ENCODE measurements around the gene NMB. TPM values are rescaled to one million over a fixed set of nuclear protein-coding genes. Genes with fewer than 3 reads are reported as not detected.
A peak's percentile ranks its signal among the peaks of the same experiment; 100 is the strongest.

NMB gene
- 1 to 10 TPM; 4.4 to 7.1 (median 5.5) TPM for total RNA-seq (2021; fragmentation: NEBNext Ultra II Directional; extraction: Animal tissue kit (Norgen Biotek cat#: 25700))
- long read RNA-seq, transcript NMB-201 (3 exons, 1,007 nt), result major isoform, 9 of 13 reads
- long read RNA-seq, partial matches to known transcripts, result 0 of 13 reads
- long read RNA-seq, other reads (novel, unspliced or antisense), result 0 of 13 reads

DNA sequence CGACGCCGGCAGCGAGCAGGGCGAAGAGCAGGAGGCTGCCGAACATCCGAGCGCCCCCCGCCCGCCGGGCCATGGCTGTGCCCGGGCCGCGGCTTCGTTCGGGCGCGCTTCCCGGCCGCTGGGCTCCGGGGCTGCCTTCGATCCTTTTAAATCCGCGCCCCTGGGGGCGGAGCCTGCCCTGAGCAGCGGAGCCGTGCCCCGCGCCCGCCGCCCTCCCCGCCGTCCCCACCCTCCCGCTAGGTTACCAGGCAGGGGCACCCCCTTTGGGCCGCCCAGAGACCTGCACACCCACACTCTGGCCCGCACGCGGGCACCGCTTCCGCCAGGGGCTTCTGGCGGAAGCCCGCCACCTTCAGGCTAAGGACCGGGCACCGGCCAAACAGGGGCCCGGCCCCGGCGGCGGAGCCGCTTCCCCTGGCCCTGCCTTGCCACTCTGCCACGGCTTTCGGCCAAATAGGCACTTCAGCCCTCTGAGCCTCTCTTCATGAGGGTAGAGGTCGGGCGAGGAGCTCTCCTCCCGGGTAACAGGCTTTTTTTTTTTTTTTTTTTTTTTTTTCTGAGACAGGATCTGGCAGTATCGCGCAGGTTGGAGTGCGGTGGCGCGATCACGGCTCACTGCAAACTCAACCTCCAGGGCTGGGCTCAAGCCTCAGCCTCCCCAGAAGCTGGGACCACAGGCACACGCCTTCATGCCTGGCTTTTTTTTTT is at the start of gene NMB:
Gene NMB (minus strand): TSS at position 120 of the 708 bp plus-strand sequence. CDS start 47 bp downstream, at position 73.
- Mint-ChIP-seq H3K36me3 (ENCODE audit: low read depth) (peaks cover 5% of the 10 kb centered on the region; the same call in 1 of the 2 replicates), H3K4me3 (peak within 1 kb of the TSS; percentile 74), H3K27me3 (ENCODE audit: insufficient read depth) (no peaks in the 10 kb centered on the region; the same call in 1 of the 2 replicates), H3K9me3 (no peaks in the 10 kb centered on the region), H3K27ac (peak within 1 kb of the TSS; percentile 76), H3K4me1 (ENCODE audit: low read depth) (peaks cover 41% of the 10 kb centered on the region)
- TF ChIP-seq CTCF (IDR thresholded peaks at IDR 0.05), result peak; percentile 83
- peak; percentile 59 for DNase-seq

DNA sequence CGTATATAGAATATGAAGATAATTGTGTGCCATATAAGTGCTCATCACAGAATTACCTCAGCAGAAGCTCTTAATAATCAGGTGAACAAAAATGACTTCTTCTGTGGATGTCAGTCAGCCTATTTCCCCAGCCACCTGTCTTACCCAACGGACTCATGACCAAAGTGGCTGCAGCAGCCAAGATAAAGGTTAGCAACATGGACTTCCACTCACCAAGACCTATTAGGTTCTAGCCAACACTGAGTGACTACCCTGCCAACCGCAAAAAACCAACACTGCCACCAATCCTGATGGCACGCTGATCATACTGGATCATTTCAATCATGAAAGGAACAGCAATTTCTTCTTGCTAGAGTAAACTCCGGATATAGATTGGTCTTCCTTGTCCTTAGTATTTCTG is 45.8 kb upstream of the NMB start:
- no peak for TF ChIP-seq CTCF (IDR thresholded peaks at IDR 0.05)
- Mint-ChIP-seq H3K9me3 (no peaks in the 10 kb centered on the region), H3K27me3 (ENCODE audit: insufficient read depth) (no peaks in the 10 kb centered on the region; the same call in none of the 2 replicates), H3K27ac (no peak overlapping the region), H3K36me3 (ENCODE audit: low read depth) (peaks cover 8% of the 10 kb centered on the region; the same call in 1 of the 2 replicates), H3K4me3 (no peak overlapping the region), H3K4me1 (ENCODE audit: low read depth) (peaks cover 36% of the 10 kb centered on the region)
- no peak for DNase-seq

GRCh38 chr15:84702961-84703482 is 45.0 kb upstream of the NMB start:
- H3K36me3 Mint-ChIP-seq (ENCODE audit: low read depth), result 0 out of 2 replicates have a peak, but pooled peaks cover 4% of the 10 kb centered on the region
- peak overlapping the region; percentile 1; the same call in 1 of the 2 replicates for H3K27ac Mint-ChIP-seq
- peak; percentile 12 for DNase-seq
- H3K9me3 Mint-ChIP-seq, result no peaks in the 10 kb centered on the region
- peaks cover 35% of the 10 kb centered on the region for H3K4me1 Mint-ChIP-seq (ENCODE audit: low read depth)
- H3K27me3 Mint-ChIP-seq (ENCODE audit: insufficient read depth), result no peaks in the 10 kb centered on the region; the same call in none of the 2 replicates
- no peak overlapping the region for H3K4me3 Mint-ChIP-seq
- TF ChIP-seq CTCF (IDR thresholded peaks at IDR 0.05), result no peak

DNA sequence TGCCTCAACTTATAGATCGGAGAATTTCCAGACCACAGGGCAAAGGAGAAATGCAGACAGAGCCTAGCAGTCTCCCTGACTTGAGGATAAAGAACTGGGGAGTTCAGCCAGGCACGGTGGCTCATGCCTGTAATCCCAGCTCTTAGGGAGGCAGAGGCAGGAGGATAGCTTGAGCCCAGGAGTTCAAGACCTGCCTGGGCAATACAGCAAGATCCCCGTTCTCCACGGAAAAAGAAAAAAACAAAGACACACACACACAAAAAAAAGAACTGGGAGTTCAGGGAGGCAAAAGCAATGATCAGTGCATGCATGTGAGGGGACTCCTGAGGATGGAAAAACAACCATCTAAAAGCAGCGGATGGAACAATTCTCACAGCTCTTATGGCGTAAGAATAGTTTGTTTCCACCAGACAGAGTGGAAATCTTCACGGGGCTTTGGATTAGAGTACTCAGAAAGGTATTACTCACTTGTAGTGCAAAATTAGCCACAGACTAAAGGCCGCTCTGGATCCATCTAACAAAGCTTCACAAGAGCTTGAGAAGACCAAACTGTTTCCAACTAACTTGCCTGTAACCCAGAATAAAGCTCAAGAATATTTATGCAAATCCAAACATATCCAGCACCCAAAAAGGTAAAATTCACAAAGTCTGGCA is 41.7 kb upstream of the NMB start:
- Mint-ChIP-seq H3K27me3 (ENCODE audit: insufficient read depth) (no peaks in the 10 kb centered on the region), H3K9me3 (no peaks in the 10 kb centered on the region), H3K4me3 (no peak overlapping the region), H3K27ac (peak overlapping the region; percentile 34; the same call in 1 of the 2 replicates), H3K36me3 (ENCODE audit: low read depth) (0 out of 2 replicates have a peak, but pooled peaks cover 4% of the 10 kb centered on the region), H3K4me1 (ENCODE audit: low read depth) (peaks cover 42% of the 10 kb centered on the region)
- no peak for TF ChIP-seq CTCF (IDR thresholded peaks at IDR 0.05)
- DNase-seq, result no peak

GRCh38 chr15:84697236-84697990 is 39.4 kb upstream of the NMB start:
- peak overlapping the region; percentile 12 for H3K27ac Mint-ChIP-seq
- no peak for DNase-seq
- no peaks in the 10 kb centered on the region for H3K27me3 Mint-ChIP-seq (ENCODE audit: insufficient read depth)
- H3K4me1 Mint-ChIP-seq (ENCODE audit: low read depth), result peaks cover 30% of the 10 kb centered on the region
- no peak overlapping the region for H3K4me3 Mint-ChIP-seq
- no peak for TF ChIP-seq CTCF (IDR thresholded peaks at IDR 0.05)
- H3K9me3 Mint-ChIP-seq, result no peaks in the 10 kb centered on the region
- 0 out of 2 replicates have a peak, but pooled peaks cover 2% of the 10 kb centered on the region for H3K36me3 Mint-ChIP-seq (ENCODE audit: low read depth)
